ENCODE measurements around the gene CES2.

- TF ChIP-seq EZH2 (IDR thresholded peaks at IDR 0.05; ENCODE audit: borderline replicate concordance, insufficient read depth, low read depth, low read length, poor library complexity, severe bottlenecking), result no peak
- no peak for TF ChIP-seq CTCF (IDR thresholded peaks at IDR 0.05)
Observed at GRCh38 chr16:66935314-66936011, at the start of gene CES2.

Data from B cell (primary cell).